NT2/D1 (cell line): ENCODE results near the gene NUAK1.
"Not testable (repeated sequence)": the region's sequence is repeated elsewhere in the genome, so short reads cannot be mapped to it uniquely, and the experiment has no call there.

Experiments
- YY1 ChIP-seq: IDR thresholded peaks from 2 replicates; pipeline ENCODE4 v1.6.1; 2011; ENCODE audit not compliant: insufficient read length, insufficient read depth
- ZNF274 ChIP-seq: IDR thresholded peaks from 2 replicates; pipeline ENCODE4 v1.6.1; 2011; ENCODE audit warnings: mild to moderate bottlenecking, low read depth, low read length

DNA sequence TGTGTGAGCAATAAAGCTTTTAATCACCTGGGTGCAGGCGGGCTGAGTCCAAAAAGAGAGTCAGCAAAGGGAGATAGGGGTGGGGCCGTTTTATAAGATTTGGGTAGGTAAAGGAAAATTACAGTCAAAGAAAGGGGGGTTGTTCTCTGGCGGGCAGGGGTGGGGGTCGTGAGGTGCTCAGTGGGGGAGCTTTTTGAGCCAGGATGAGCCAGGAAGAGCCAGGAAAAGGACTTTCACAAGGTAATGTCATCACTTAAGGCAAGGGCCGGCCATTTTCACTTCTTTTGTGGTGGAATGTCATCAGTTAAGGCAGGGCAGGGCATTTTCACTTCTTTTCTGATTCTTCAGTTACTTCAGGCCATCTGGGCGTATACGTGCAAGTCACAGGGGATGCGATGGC is 3.2 kb upstream of the NUAK1 start:
- TF ChIP-seq YY1, ZNF274: not testable (repeated sequence)
